ENCODE results near the gene IKBKE. TPM values are rescaled to one million over a fixed set of nuclear protein-coding genes. Genes with fewer than 3 reads are reported as not detected.

The IKBKE gene
- total and polyA plus RNA-seq, 2 of the 8 experiments (the other 6 are each of a cell fraction or from before 2014, with no cell fraction given), result 8.6 to 12.0 TPM

- no peak overlapping the region for H2BK15ac ChIP-seq (ENCODE audit: low read length)
- peaks cover 0 to 3% (median 2%) of the 10 kb centered on the region in 4 experiments; a peak in 2 of 7 replicates for H3K4me1 ChIP-seq (replicated peaks in 1 of 4; ENCODE audit: control insufficient read depth in 3 of 4, insufficient read depth in 4 of 4, low read length in 3 of 4)
- no peaks in the 10 kb centered on the region for H3K27me3 ChIP-seq (replicated peaks in 1 of 4; ENCODE audit: control insufficient read depth in 3 of 4, extremely low read depth in 1 of 4, insufficient read depth in 3 of 4, low read length in 3 of 4)
- H3K27ac ChIP-seq (ENCODE audit: low read depth, low read length), result no peak overlapping the region
- no peak overlapping the region for H2AK5ac ChIP-seq (ENCODE audit: low read depth, low read length)
- CTCF ChIA-PET (ENCODE audit: partially characterized antibody), result interaction anchor here (0.6 to 18.2 kb wide), 47 partner anchors 9 to 1265 kb away, joined by 3 to 298 read pairs (median 4); partner anchors contain the start of genes DYRK3, IKBKE and RASSF5
- no peaks in the 10 kb centered on the region for H4K20me1 ChIP-seq (replicated peaks in 1 of 2; ENCODE audit: control insufficient read depth in 1 of 2, insufficient read depth in 2 of 2, low read length in 2 of 2)
- H3K79me2 ChIP-seq (ENCODE audit: control insufficient read depth in 1 of 2, insufficient read depth in 2 of 2, low read length in 2 of 2), result no peaks in the 10 kb centered on the region
- peak overlapping the region in 1 of 2 experiments; percentile 48; a peak in 2 of 4 replicates for H3K4me2 ChIP-seq (ENCODE audit: insufficient read depth in 1 of 2, low read depth in 2 of 2, low read length in 2 of 2)
- H2BK20ac ChIP-seq (ENCODE audit: low read length), result no peak overlapping the region
- H2AFZ ChIP-seq (ENCODE audit: low read length), result peak overlapping the region; percentile 92; the same call in 1 of the 2 replicates
- H2BK5ac ChIP-seq (ENCODE audit: low read depth, low read length), result no peak overlapping the region
- H4K5ac ChIP-seq (ENCODE audit: insufficient read length, low read depth, low read length), result no peak overlapping the region
- no peak overlapping the region for H3K9ac ChIP-seq (replicated peaks in 1 of 4; ENCODE audit: extremely low read depth in 1 of 4, low read depth in 3 of 4, low read length in 3 of 4)
- H3K4ac ChIP-seq (replicated peaks; ENCODE audit: insufficient read length, low read depth, low read length), result no peak overlapping the region
- peak; percentile 24 for FAIRE-seq
- no peaks in the 10 kb centered on the region for H3K9me3 ChIP-seq (ENCODE audit: insufficient read depth in 2 of 2, low read depth in 1 of 2, low read length in 1 of 2)
- no peak overlapping the region for H4K8ac ChIP-seq (ENCODE audit: extremely low read depth, insufficient read depth, low read length)
- no peak overlapping the region for H2BK12ac ChIP-seq (ENCODE audit: low read depth, low read length)
- no peak overlapping the region for H3K18ac ChIP-seq (ENCODE audit: extremely low read depth, low read length)
- H3K23ac ChIP-seq (ENCODE audit: insufficient read length), result no peak overlapping the region
- H4K91ac ChIP-seq (replicated peaks; ENCODE audit: insufficient read length, low read length), result no peak overlapping the region
- H3K4me3 ChIP-seq (ENCODE audit: extremely low read depth in 1 of 4, insufficient read depth in 2 of 4, low read depth in 3 of 4, low read length in 4 of 4), result no peak overlapping the region
- no peak overlapping the region for H3K56ac ChIP-seq (replicated peaks; ENCODE audit: insufficient read length, low read depth, low read length)
- POLR2A ChIA-PET (ENCODE audit: partially characterized antibody), result interaction anchor here (0.9 to 1.1 kb wide), 2 partner anchors 37 to 49 kb away, joined by 4 read pairs; no protein-coding TSS in a partner anchor
- DNase-seq (ENCODE audit: low read depth in 1 of 2, low spot score in 2 of 2), result peak; percentile 50 to 99
- no peaks in the 10 kb centered on the region for H3K36me3 ChIP-seq (ENCODE audit: control insufficient read depth in 2 of 4, insufficient read depth in 4 of 4, low read length in 3 of 4)
- WGBS, 2 experiments (ENCODE audit: extremely low coverage in 1 of 2, insufficient coverage in 1 of 2, insufficient read length in 1 of 2, insufficient replicate concordance in 2 of 2, low coverage in 1 of 2, low lambda C conversion rate in 2 of 2, missing lambda C conversion rate in 1 of 2), result 22% methylated on average over 9 of the region's 9 CpGs; no CpG with 5 or more reads in 1 of the 2 experiments
- H2BK120ac ChIP-seq (replicated peaks; ENCODE audit: low read depth, low read length), result no peak overlapping the region
- H3K23me2 ChIP-seq (ENCODE audit: low read depth, low read length), result no peaks in the 10 kb centered on the region
- H3K14ac ChIP-seq (ENCODE audit: insufficient read length), result no peak overlapping the region
- H3K79me1 ChIP-seq (ENCODE audit: low read depth, low read length), result no peaks in the 10 kb centered on the region
Measured at GRCh38 chr1:206544562-206545257, 74.4 kb downstream of the IKBKE start.

Measured in H1 (cell line).